H1 (cell line): ENCODE measurements around the gene CDKL1.

ENCODE experiments used
- CTCF ChIP-seq, 3 experiments: IDR thresholded peaks; 1 replicate in 2 of 3; 2 replicates in 1 of 3; pipeline versions ENCODE4 v1.5.1 to v1.6.1; 2011; ENCODE audit warnings: low read length in 3 of 3, mild to moderate bottlenecking in 3 of 3, inconsistent platforms in 2 of 3, low read depth in 1 of 3, moderate library complexity in 1 of 3; ENCODE audit not compliant: insufficient read depth in 1 of 3; ENCODE audit errors: control extremely low read depth in 1 of 3
- EP300 ChIP-seq, 2 experiments: IDR thresholded peaks; 1 replicate in 1 of 2; 2 replicates in 1 of 2; pipeline ENCODE4 v1.6.1; 2011 to 2012; ENCODE audit warnings: low read depth in 2 of 2, low read length in 2 of 2, mild to moderate bottlenecking in 2 of 2, borderline replicate concordance in 1 of 2, inconsistent platforms in 1 of 2, moderate library complexity in 1 of 2
- FOSL1 ChIP-seq: IDR thresholded peaks from 2 replicates; pipeline ENCODE4 v1.6.1; 2011; ENCODE audit warnings: mild to moderate bottlenecking, low read depth, low read length, moderate library complexity; ENCODE audit not compliant: insufficient read depth
- JUN ChIP-seq: IDR thresholded peaks from 2 replicates; pipeline ENCODE4 v1.6.1; 2011; ENCODE audit warnings: low read depth, mild to moderate bottlenecking, improper control_type of control experiment, low read length
- POLR2A ChIP-seq, 2 experiments: IDR thresholded peaks; 1 replicate in 1 of 2; 2 replicates in 1 of 2; pipeline ENCODE4 v1.6.1; 2011; ENCODE audit warnings: low read depth in 2 of 2, low read length in 2 of 2, mild to moderate bottlenecking in 2 of 2; ENCODE audit errors: control extremely low read depth in 1 of 2

DNA sequence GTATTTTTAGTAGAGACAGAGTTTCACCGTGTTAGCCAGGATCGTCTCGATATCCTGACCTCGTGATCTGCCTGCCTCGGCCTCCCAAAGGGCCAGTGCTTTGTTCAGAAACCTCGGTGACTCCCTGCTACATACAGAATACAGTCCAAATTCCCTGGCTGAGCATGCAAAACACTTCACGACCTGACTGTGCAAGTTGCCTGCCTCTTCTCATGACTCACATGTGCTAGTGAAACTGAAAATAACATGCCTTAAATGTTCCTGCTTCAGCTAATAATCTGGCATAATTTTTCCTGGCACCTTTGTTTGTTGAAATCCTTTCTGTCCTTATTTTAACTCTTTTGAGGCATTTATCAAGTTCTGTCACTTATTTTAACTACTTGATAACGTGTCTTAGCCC is 76.4 kb downstream of the CDKL1 start:
- TF ChIP-seq FOSL1 (no peak), POLR2A (IDR thresholded peaks at IDR 0.05; ENCODE audit: control extremely low read depth in 1 of 2, low read depth in 2 of 2, low read length in 2 of 2) (no peak), CTCF (IDR thresholded peaks at IDR 0.05; ENCODE audit: control extremely low read depth in 1 of 3, insufficient read depth in 1 of 3, low read depth in 1 of 3, low read length in 3 of 3) (no peak), EP300 (IDR thresholded peaks at IDR 0.05; ENCODE audit: borderline replicate concordance in 1 of 2, low read depth in 2 of 2, low read length in 2 of 2) (no peak), JUN (no peak)
